Fibroblast of skin of scalp (primary cell): ENCODE measurements around the gene RSRC2.
"Not testable (repeated sequence)": the region's sequence is repeated elsewhere in the genome, so short reads cannot be mapped to it uniquely, and the experiment has no call there.

Source experiments
- DNase-seq: peaks from one replicate; pipeline ENCODE4 v3.0.0-alpha.2; 2013

Gene RSRC2

GRCh38 chr12:122517877-122518276 is 8.9 kb downstream of the RSRC2 start:
- DNase-seq, result peak; percentile 92

GRCh38 chr12:122516544-122517361 is 10.0 kb downstream of the RSRC2 start:
- DNase-seq, result no peak

GRCh38 chr12:122515275-122515674 is 11.5 kb downstream of the RSRC2 start:
- DNase-seq, result peak; percentile 16

- DNase-seq, result no peak
These were observed 13.1 kb downstream of the RSRC2 start for GRCh38 chr12:122513660-122514059.

GRCh38 chr12:122513028-122513427 is 13.7 kb downstream of the RSRC2 start:
- DNase-seq, result not testable (repeated sequence)

GRCh38 chr12:122508163-122508562 is 18.6 kb downstream of the RSRC2 start:
- DNase-seq, result no peak

GRCh38 chr12:122506393-122506938 is 20.3 kb downstream of the RSRC2 start:
- DNase-seq, result no peak

- DNase-seq, result no peak
These were observed 21.2 kb downstream of the RSRC2 start for GRCh38 chr12:122505419-122506051.

GRCh38 chr12:122503783-122504590 is 22.7 kb downstream of the RSRC2 start:
- no peak for DNase-seq

GRCh38 chr12:122503147-122503751 is 23.5 kb downstream of the RSRC2 start:
- no peak for DNase-seq

- no peak for DNase-seq
These were observed 25.2 kb downstream of the RSRC2 start for GRCh38 chr12:122501489-122501989.

- DNase-seq, result peak; percentile 98
These were observed 25.8 kb downstream of the RSRC2 start, which contains the start of gene ZCCHC8 for GRCh38 chr12:122500685-122501488. Gene ZCCHC8, minus strand, starts transcription at chr12:122500932. Its CDS starts 92 bp downstream, at chr12:122500840.

- DNase-seq, result peak; percentile 63
These were observed 26.6 kb downstream of the RSRC2 start for GRCh38 chr12:122499991-122500684.

- no peak for DNase-seq
These were observed 31.5 kb downstream of the RSRC2 start for GRCh38 chr12:122495258-122495657.

- not testable (repeated sequence) for DNase-seq
These were observed 33.5 kb downstream of the RSRC2 start for GRCh38 chr12:122493222-122493621.

GRCh38 chr12:122491991-122492390 is 34.7 kb downstream of the RSRC2 start:
- DNase-seq, result no peak

- DNase-seq, result no peak
These were observed 37.7 kb downstream of the RSRC2 start for GRCh38 chr12:122489038-122489437.

GRCh38 chr12:122487807-122488206 is 38.9 kb downstream of the RSRC2 start:
- DNase-seq, result not testable (repeated sequence)

- DNase-seq, result no peak
These were observed 39.8 kb downstream of the RSRC2 start for GRCh38 chr12:122486805-122487426.

GRCh38 chr12:122486360-122486759 is 40.4 kb downstream of the RSRC2 start:
- not testable (repeated sequence) for DNase-seq
